Left ventricle myocardium inferior (tissue), 1 donor: Measurements from ENCODE around the gene GSTM2. TPM values are rescaled to one million over a fixed set of nuclear protein-coding genes. Genes with fewer than 3 reads are reported as not detected.
A peak's percentile ranks its signal among the peaks of the same experiment; 100 is the strongest.

Source experiments
- DNase-seq: peaks from one replicate; pipeline ENCODE4 v3.0.0-alpha.2; 2020
- H3K27ac ChIP-seq: fragments of 200-600 bp; replicated peaks from 2 replicates; pipeline ENCODE4 v1.8.0; 2021
- H3K27me3 ChIP-seq: fragments of 200-600 bp; 2 replicates; pipeline ENCODE4 v1.8.0; 2021; ENCODE audit warnings: low read depth
- H3K36me3 ChIP-seq: fragments of 200-600 bp; 2 replicates; pipeline ENCODE4 v1.8.0; 2021
- H3K4me1 ChIP-seq: fragments of 200-600 bp; 2 replicates; pipeline ENCODE4 v1.8.0; 2021
- H3K4me3 ChIP-seq: fragments of 200-600 bp; 2 replicates; pipeline ENCODE4 v1.8.0; 2021; ENCODE audit warnings: mild to moderate bottlenecking, moderate library complexity
- H3K9me3 ChIP-seq: fragments of 200-600 bp; replicated peaks from 2 replicates; pipeline ENCODE4 v1.8.0; 2021
- CTCF ChIP-seq: fragments of 200-600 bp; IDR thresholded peaks from 2 replicates; pipeline ENCODE4 v1.8.0; 2021; ENCODE audit warnings: antibody characterized with exemption, mild to moderate bottlenecking, borderline replicate concordance
- intact Hi-C: fragments of 100-400 bp; cut with micrococcal nuclease; formaldehyde crosslinking; loops from one replicate; pipeline ENCODE4 v1.11.0; 2022
- total RNA-seq: library from RNA; stranded (reverse); fragmentation: NEBNext Ultra II Directional; extraction: Animal tissue kit (Norgen Biotek cat#: 25700); gene quantifications from one replicate; pipeline ENCODE4 v1.2.1, GENCODE V29; 2021
- donor health status: DM: no; HTN: yes; CAD: no; lungs with severe emphysema.

The GSTM2 gene
- total RNA-seq, 1 donor from 2014 or later = 67.3 TPM

GRCh38 chr1:109653306-109653705, 14.6 kb upstream of the GSTM2 start:
- intact Hi-C loops = no loop called here

DNA sequence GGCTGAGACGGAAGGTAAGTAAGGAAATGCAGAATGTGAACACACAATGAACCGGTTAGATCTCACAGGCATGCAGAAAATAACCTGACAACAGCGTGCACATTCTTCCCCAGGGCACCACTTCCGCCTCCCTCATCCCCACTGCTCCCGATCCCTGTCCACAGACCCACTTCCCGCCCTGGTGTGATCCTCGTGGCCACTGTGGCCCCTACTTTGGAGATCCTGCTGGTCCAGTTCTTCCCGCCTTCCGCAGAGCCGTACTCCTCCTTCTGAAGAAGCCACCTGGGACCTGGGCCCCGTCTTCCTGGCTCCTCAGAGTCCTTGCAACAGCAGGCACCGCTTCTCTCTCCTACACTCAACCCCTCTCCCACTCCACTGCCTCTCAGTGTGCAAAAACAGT, 13.3 kb upstream of the GSTM2 start:
- Histone ChIP-seq H3K9me3 (no peaks in the 10 kb centered on the region), H3K27ac (no peak overlapping the region), H3K4me1 (peaks cover 40% of the 10 kb centered on the region), H3K27me3 (no peaks in the 10 kb centered on the region), H3K4me3 (no peak overlapping the region), H3K36me3 (peaks cover 12% of the 10 kb centered on the region)
- DNase-seq = no peak
- TF ChIP-seq CTCF = no peak
- intact Hi-C loops = no loop called here

More at GRCh38 chr1:109653306-109653705, 14.6 kb upstream of the GSTM2 start:
- Histone ChIP-seq H3K27me3 (no peaks in the 10 kb centered on the region), H3K4me1 (peaks cover 35% of the 10 kb centered on the region), H3K36me3 (peaks cover 4% of the 10 kb centered on the region), H3K4me3 (no peak overlapping the region), H3K9me3 (no peaks in the 10 kb centered on the region), H3K27ac (no peak overlapping the region)
- DNase-seq = no peak
- no peak for TF ChIP-seq CTCF

GRCh38 chr1:109655615-109656519, 12.0 kb upstream of the GSTM2 start, which contains the start of gene GSTM4:
Gene GSTM4, plus strand, starts transcription at chr1:109656099. Its CDS starts 291 bp downstream, at chr1:109656390.
- Histone ChIP-seq H3K4me1 (peaks cover 40% of the 10 kb centered on the region), H3K4me3 (peak within 1 kb of the TSS; percentile 68), H3K27ac (peak within 1 kb of the TSS; percentile 87), H3K9me3 (no peaks in the 10 kb centered on the region), H3K27me3 (no peaks in the 10 kb centered on the region), H3K36me3 (peaks cover 25% of the 10 kb centered on the region)
- DNase-seq = peak; percentile 92
- intact Hi-C loops = no loop called here
- no peak for TF ChIP-seq CTCF

GRCh38 chr1:109657395-109657794, 10.5 kb upstream of the GSTM2 start:
- intact Hi-C loops = no loop called here
- H3K27ac ChIP-seq = no peak overlapping the region

DNA sequence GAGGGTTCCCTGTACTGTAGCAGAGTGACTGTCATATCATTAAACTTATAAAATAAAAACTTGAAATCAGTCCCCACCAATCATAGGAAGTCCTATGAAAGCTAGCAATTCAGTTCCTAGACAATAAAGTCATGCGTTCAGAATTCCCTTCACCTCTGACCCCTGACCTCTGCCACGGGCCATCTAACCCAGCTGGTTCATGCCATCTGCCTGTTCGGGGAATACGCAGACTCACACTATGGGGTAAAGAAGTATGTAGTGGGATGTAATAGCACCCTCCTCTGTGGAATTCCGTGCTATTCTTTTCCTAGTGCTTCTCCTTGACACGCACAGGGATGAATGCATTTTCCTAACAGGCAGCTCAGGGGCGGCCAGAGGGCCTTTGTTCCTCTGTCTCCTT, 9.9 kb upstream of the GSTM2 start:
- Histone ChIP-seq H3K9me3 (no peaks in the 10 kb centered on the region), H3K27me3 (no peaks in the 10 kb centered on the region), H3K36me3 (peaks cover 37% of the 10 kb centered on the region), H3K4me3 (no peak overlapping the region), H3K4me1 (peaks cover 40% of the 10 kb centered on the region), H3K27ac (no peak overlapping the region)
- TF ChIP-seq CTCF = no peak
- intact Hi-C loops = no loop called here
- no peak for DNase-seq

More at GRCh38 chr1:109657395-109657794, 10.5 kb upstream of the GSTM2 start:
- Histone ChIP-seq H3K36me3 (peaks cover 37% of the 10 kb centered on the region), H3K4me1 (peaks cover 40% of the 10 kb centered on the region), H3K4me3 (no peak overlapping the region), H3K27me3 (no peaks in the 10 kb centered on the region), H3K9me3 (no peaks in the 10 kb centered on the region)
- no peak for DNase-seq
- TF ChIP-seq CTCF = no peak
